Tibial nerve (tissue), 4 donors: ENCODE data around the gene ELP5.

Experiments
- CTCF ChIP-seq, 5 experiments: fragments of 200-600 bp in 3 of 5; fragments of 450-650 bp in 2 of 5; sonication (generic) in 3 of 5; IDR thresholded peaks; one replicate each; pipeline ENCODE4 v1.5.1; 2016 to 2019; ENCODE audit warnings: antibody characterized with exemption in 5 of 5, mild to moderate bottlenecking in 3 of 5, moderate library complexity in 2 of 5
- EP300 ChIP-seq, 2 donors: sonication (generic); formaldehyde crosslinking; IDR thresholded peaks; one replicate each; pipeline ENCODE4 v1.6.1; 2017; ENCODE audit warnings: antibody characterized with exemption in 2 of 2, mild to moderate bottlenecking in 1 of 2
- POLR2A ChIP-seq, 2 donors: fragments of 450-650 bp; IDR thresholded peaks; one replicate each; pipeline ENCODE4 v1.6.1; 2017; ENCODE audit warnings: antibody characterized with exemption in 2 of 2, mild to moderate bottlenecking in 2 of 2, moderate library complexity in 2 of 2

GRCh38 chr17:7284911-7285310, 32.9 kb downstream of the ELP5 start:
- TF ChIP-seq CTCF (IDR thresholded peaks at IDR 0.05) = no peak
- TF ChIP-seq POLR2A (IDR thresholded peaks at IDR 0.05) = no peak
- no peak for TF ChIP-seq EP300 (IDR thresholded peaks at IDR 0.05)
